Erythroblast (primary cell): Measurements from ENCODE around the gene VAC14.

Experiments
- GATA1 ChIP-seq: IDR thresholded peaks from 2 replicates; pipeline ENCODE4 v1.6.1; 2011; ENCODE audit warnings: low read depth, mild to moderate bottlenecking, control low read depth, low read length, moderate library complexity
- POLR2A ChIP-seq: IDR thresholded peaks from 2 replicates; pipeline ENCODE4 v1.6.1; 2011; ENCODE audit warnings: mild to moderate bottlenecking, low read length

DNA sequence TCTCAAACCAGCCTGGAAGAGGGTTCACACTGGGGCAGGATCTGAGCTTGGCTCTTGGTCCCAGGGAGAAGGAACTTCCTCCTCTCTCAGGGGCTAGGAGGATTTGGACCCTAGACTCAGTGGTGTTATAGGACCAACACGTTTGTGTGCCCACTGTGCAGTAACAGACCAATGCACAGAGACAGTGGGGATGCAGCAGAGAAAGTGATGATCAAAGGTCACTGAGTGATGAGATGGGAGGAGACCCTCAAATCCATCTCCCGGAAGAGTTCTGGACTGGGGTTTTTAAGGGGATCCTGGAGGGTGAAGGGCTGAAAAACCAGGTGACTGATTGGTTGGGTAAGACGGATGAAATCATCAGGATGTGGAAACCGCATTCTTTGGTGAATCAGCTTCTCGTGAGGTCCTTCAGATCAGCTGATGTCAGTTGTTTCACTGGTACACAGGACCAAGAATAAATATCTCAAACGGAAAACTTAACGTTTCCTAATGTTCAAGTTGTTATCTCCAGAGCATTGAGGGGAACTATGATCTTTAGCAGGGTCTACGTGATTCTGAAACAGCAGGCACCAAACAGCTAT, 3.3 kb upstream of the VAC14 start:
- TF ChIP-seq POLR2A = no peak
- no peak for TF ChIP-seq GATA1
